NCI-H82 treated with DMSO at 0.1 percent for 48 hours (cell line): ENCODE data around the gene CABCOCO1.
"Not testable (repeated sequence)": the region's sequence is repeated elsewhere in the genome, so short reads cannot be mapped to it uniquely, and the experiment has no call there.

ENCODE experiments used
- DNase-seq: peaks from one replicate; lab custom pipeline; 2025; ENCODE audit not compliant: unreplicated experiment; lab: John Stamatoyannopoulos, UW

The CABCOCO1 gene

GRCh38 chr10:61642676-61643075 is 20.1 kb upstream of the CABCOCO1 start:
- no peak for DNase-seq

GRCh38 chr10:61643316-61643751 is 19.4 kb upstream of the CABCOCO1 start:
- DNase-seq: no peak

- no peak for DNase-seq
These were observed 9.0 kb upstream of the CABCOCO1 start for GRCh38 chr10:61653699-61654098.

- no peak for DNase-seq
These were observed 7.3 kb upstream of the CABCOCO1 start for GRCh38 chr10:61655335-61655851.

- no peak for DNase-seq
These were observed 737 bp downstream of the CABCOCO1 start for GRCh38 chr10:61663466-61663865.

GRCh38 chr10:61664985-61665384 is 2.3 kb downstream of the CABCOCO1 start:
- no peak for DNase-seq

GRCh38 chr10:61669161-61669725 is 6.5 kb downstream of the CABCOCO1 start:
- no peak for DNase-seq

GRCh38 chr10:61669849-61670248 is 7.1 kb downstream of the CABCOCO1 start:
- no peak for DNase-seq

- no peak for DNase-seq
These were observed 10.6 kb downstream of the CABCOCO1 start for GRCh38 chr10:61673360-61673759.

GRCh38 chr10:61682323-61682722 is 19.6 kb downstream of the CABCOCO1 start:
- no peak for DNase-seq

GRCh38 chr10:61683319-61683718 is 20.6 kb downstream of the CABCOCO1 start:
- DNase-seq: no peak

- DNase-seq: no peak
These were observed 22.3 kb downstream of the CABCOCO1 start for GRCh38 chr10:61684894-61685507.

- DNase-seq: no peak
These were observed 26.0 kb downstream of the CABCOCO1 start for GRCh38 chr10:61688551-61689308.

- not testable (repeated sequence) for DNase-seq
These were observed 28.9 kb downstream of the CABCOCO1 start for GRCh38 chr10:61691667-61692066.

- no peak for DNase-seq
These were observed 29.8 kb downstream of the CABCOCO1 start for GRCh38 chr10:61692447-61693010.

GRCh38 chr10:61698968-61699655 is 36.4 kb downstream of the CABCOCO1 start:
- DNase-seq: no peak

- DNase-seq: no peak
These were observed 38.5 kb downstream of the CABCOCO1 start for GRCh38 chr10:61701055-61701705.

- no peak for DNase-seq
These were observed 39.0 kb downstream of the CABCOCO1 start for GRCh38 chr10:61701706-61702105.

- no peak for DNase-seq
These were observed 39.9 kb downstream of the CABCOCO1 start for GRCh38 chr10:61702584-61702983.

GRCh38 chr10:61705022-61705613 is 42.4 kb downstream of the CABCOCO1 start:
- DNase-seq: no peak
